ENCODE data around the gene PDCL3. TPM values are rescaled to one million over a fixed set of nuclear protein-coding genes. Genes with fewer than 3 reads are reported as not detected.

Gene PDCL3
- total RNA-seq, 2 donors from 2014 or later = 21.4 to 24.2 TPM

DNA sequence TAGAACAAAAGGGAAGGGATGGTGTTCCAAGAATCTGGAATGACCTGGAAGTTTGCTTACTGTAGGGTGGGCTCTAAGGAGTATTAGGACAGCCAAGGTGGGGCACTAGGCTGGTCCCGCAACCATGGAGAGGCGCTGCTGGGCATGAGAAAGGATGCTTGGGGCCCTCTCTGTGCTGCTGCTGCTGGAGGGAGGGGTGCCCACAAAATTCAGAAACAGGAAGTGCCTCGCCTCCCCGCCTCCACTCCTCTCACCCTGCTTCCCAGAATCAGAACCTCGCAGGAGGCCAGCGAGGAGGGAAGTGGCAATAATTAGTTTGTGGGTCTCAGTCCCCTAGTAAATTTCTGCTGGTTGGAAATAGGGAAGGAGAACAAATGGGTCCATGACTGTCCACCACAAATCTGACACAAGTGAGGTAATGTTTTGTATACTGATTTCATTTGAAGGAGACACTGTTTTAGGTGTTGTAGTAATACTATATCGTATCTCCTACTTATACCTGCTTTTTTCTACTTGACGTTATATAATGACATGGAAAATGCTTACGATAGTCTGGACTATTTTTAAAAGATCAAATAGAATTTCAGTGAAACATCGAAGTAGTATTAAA is 7.9 kb upstream of the PDCL3 start:
- intact Hi-C loops (cut with DNase I) = no loop called here
- DNase-seq (no peak), ATAC-seq (no peak)

GRCh38 chr2:100556746-100557145 is 6.0 kb upstream of the PDCL3 start:
- no peak for DNase-seq
- intact Hi-C loops (cut with DNase I) = no loop called here

GRCh38 chr2:100560216-100560830 is 2.5 kb upstream of the PDCL3 start:
- DNase-seq (no peak), ATAC-seq (no peak)
- intact Hi-C loops (cut with DNase I) = loop anchor here in 1 of 2 donors (5.0 kb wide), 1 partner anchor 133 kb away; no protein-coding TSS in a partner anchor

More at GRCh38 chr2:100556746-100557145, 6.0 kb upstream of the PDCL3 start:
- ATAC-seq = no peak

- intact Hi-C loops (cut with DNase I) = loop anchor here in 1 of 2 donors (5.0 kb wide), 1 partner anchor 134 kb away; no protein-coding TSS in a partner anchor
- DNase-seq = no peak
- ATAC-seq = no peak
Measured at GRCh38 chr2:100561191-100561590, 1.6 kb upstream of the PDCL3 start.

DNA sequence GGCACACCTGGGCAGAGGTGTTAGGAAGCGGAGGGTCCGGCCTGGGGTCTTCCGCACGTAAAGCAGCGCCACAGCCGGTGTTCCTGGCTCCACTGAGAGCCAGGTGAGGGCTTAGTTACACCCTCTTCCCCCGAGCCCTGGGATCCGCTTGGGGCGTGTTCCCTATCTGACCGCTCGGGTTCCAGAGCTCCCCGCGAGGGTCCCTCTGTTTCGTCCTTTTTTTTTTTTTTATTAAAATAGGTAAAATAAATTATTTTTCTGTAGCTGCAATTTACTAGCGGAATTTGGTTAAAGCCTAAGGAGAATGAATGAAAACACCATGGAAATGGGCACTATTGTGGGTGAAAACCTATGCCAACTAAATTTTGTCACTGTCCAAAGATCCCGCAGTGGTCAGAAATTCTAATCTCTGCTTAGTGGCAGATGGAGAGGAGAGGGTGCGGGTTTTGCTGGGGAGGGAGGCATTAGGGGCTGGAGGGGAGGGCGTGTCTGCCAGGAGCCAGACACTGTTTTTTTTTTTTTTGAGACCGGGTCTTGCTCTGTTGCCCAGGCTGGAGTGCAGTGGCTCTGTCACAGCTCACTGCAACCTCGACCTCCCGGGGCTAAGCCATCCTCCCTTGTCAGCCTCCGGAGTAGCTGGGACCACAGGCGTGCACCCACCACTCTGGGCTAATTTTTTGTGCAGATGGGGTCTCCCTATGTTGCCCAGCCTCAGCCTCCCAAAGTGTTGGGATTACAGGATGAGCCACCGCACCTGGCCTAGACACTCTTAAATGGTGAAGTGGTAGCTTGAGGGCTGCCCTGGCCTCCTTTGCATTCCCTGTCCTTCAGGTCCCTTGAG is 834 bp downstream of the PDCL3 start:
- peak in 1 of 2 donors; percentile 6 for ATAC-seq
- DNase-seq = no peak
- intact Hi-C loops (cut with DNase I) = loop anchor here in 1 of 2 donors (5.0 kb wide), 1 partner anchor 136 kb away; no protein-coding TSS in a partner anchor

DNA sequence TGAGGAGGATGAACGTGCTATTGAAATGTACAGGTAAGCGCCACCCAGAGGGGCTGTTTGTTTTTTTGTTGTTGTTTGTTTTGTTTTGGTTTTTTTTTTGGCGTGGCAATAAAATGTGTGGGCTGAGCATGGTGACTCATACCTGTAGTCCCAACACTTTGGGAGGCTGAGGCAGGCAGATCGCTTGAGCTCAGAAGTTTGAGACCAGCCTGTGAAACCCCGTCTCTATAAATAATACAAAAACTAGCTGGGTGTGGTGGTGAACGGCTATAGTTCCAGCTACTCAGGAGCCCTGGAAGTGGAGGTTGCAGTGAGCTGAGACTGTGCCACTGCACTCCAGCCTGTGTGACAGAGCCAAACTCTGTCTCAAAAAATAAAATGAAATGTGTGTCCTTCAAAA is 6.2 kb downstream of the PDCL3 start:
- intact Hi-C loops (cut with DNase I) = no loop called here
- no peak for ATAC-seq
- no peak for DNase-seq

- ATAC-seq (no peak), DNase-seq (no peak)
- intact Hi-C loops (cut with DNase I) = no loop called here
Measured at GRCh38 chr2:100571668-100572067, 8.9 kb downstream of the PDCL3 start.

GRCh38 chr2:100577777-100578176 is 15.0 kb downstream of the PDCL3 start:
- ATAC-seq (peak in 1 of 2 donors; percentile 47), DNase-seq (no peak)
- intact Hi-C loops (cut with DNase I) = no loop called here

DNA sequence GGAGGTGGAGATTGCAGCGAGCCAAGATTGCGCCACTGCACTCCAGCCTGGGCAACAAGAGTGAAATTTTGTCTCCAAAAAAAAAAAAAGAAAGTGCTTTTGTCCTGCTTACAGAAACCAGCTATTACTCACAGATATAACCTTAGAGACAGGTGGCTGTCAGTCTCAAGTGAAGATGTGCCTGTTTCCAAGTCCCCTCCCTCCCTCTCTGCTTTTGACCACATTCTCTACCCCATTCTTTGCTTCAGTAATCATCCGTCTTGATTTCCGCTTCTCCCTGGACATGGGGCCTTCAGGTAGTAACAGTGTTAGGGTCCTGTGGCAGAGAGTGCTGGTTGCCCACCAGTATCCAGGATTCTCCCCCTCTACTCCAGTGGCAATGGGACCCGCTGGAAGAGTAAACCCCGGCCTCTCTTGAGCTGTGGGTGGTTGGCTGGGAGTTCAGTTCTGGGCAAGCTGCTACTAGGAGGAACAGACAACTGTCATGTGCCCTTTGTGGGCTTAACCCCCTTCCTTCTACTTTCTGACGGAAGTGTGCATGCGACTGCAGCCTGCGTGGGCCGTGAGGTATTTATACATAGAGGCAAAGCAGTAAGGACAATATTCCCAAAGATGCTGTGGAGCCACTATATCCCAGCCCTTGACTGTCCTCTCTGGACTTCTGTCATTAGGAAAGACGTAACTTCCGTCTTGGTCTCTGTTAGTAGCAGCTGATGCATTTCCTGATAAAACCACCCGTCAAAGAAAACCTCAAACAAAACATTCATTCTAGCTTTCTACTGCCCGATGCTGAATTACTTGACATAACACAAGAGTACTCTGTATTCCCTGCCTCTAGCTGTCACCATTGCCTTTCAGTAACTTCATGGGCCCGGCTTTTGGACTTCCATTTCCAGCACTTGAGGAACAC is 17.8 kb downstream of the PDCL3 start:
- no peak for DNase-seq
- ATAC-seq = peak; percentile 55
- intact Hi-C loops (cut with DNase I) = no loop called here

GRCh38 chr2:100581277-100581612 is 18.5 kb downstream of the PDCL3 start:
- intact Hi-C loops (cut with DNase I) = no loop called here
- ATAC-seq (no peak), DNase-seq (no peak)

DNA sequence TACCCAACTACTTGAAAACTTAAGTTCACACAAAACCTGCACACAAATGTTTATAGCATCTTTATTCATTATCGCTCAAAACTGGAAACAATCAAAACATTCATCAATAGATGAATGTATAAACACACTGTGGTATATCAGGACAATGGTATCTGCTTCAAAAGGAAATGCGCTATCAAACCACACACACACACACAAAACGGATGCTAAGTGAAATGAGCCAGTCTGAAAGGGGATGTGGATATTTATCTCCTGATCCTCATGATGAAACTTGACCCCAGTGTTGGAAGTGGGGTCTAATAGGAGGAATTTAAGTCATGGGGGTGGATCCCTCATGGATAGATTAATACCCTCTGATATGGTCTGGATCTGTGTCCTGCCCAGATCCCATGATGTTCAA is 22.0 kb downstream of the PDCL3 start:
- ATAC-seq (no peak), DNase-seq (no peak)
- intact Hi-C loops (cut with DNase I) = no loop called here

DNA sequence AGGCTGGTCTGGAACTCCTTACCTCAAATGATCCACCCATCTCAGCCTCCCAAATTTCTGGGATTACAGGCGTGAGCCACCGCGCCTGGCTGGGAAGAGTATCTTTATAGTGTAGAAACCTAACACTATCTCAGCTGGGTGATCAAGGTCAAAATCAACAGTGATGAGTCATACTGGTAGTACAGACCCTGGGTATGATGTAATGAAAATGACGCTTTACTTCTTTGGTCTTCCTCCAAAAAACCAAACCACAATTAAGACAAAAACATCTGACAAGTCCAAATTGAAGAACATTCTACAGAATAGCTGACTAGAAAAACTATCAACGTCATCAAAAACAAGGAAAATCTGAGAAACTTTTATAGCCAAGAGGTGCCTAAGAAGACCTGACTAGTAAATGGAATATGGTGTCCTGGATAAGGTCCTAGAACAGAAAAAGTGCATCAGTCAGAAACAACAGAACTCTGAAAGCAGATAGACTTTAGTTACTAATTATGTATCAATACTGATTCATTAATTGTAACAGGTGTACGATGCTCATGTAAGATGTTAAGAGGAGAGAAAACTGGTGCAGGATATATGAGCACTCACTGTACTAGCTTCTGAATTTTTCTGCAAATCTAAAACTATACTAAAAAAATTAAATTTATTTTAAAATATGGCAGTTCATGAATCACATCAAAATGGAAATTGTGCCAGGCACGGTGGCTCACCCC is 25.4 kb downstream of the PDCL3 start:
- intact Hi-C loops (cut with DNase I) = no loop called here
- DNase-seq (no peak), ATAC-seq (peak in 1 of 2 donors; percentile 50)

DNA sequence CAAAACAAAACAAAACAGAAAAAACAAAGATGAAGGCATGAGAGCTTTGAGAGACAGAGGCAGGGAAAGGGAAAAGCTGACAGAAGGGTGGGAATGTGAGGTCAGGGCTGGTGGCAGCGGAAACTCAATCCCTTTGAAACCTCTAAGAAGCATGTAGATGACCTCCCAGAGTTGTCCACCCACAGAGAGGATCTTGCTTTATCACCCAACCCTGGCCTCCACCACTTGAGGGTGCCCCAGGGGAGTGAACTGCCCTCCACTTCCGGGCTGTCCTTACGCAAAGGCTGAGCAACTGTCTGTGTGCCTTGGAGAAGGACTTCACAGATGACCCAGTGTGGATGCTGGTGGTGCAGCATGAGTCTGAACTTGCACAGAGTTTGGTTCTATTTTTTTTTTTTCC is 26.7 kb downstream of the PDCL3 start:
- intact Hi-C loops (cut with DNase I) = no loop called here

DNA sequence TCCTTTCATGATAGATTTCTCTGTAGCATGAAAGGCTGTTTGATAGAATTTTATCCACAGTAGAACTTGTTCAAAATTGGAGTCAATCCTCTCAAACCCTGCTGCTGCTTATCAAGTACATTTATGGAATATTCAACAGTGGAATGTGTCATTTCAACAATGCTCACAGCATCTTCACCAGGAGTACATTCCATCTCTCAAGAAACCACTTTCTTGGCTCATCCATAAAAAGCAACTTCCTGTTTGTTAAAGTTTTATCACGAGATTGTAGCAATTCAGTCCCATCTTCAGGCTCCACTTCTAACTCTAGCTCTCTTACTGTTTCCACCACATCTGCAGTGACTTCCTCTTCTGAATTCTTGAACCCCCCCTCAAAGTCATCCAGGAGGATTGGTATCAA is 29.4 kb downstream of the PDCL3 start:
- DNase-seq = no peak
- intact Hi-C loops (cut with DNase I) = no loop called here
- no peak for ATAC-seq

More for the DNA sequence above, 26.7 kb downstream of the PDCL3 start:
- no peak for ATAC-seq
- DNase-seq = no peak

GRCh38 chr2:100596465-100596864 is 33.7 kb downstream of the PDCL3 start:
- no peak for ATAC-seq
- no peak for DNase-seq
- intact Hi-C loops (cut with DNase I) = no loop called here

- no peak for DNase-seq
- no peak for ATAC-seq
- intact Hi-C loops (cut with DNase I) = no loop called here
Measured at GRCh38 chr2:100599566-100599965, 36.8 kb downstream of the PDCL3 start.

DNA sequence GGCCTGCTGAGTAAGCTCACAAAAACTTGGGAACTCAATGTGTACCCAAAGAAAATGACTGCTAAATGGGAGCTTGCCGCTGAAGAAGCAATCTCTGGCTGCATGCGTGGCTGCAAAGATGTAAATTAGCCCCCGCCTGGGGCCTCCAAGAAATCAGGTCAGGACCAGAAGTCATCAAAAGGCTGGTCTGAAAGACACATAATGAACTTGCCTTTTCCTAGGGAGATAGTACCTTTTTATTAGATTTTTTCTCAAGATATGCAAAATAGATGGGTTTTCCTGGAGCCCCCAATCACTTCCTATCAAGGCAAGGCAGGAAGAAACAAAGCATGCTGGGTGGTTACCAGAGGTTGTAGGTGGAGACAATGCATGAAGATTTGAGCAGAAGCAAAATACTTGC is 38.9 kb downstream of the PDCL3 start:
- ATAC-seq = no peak
- no peak for DNase-seq
- intact Hi-C loops (cut with DNase I) = no loop called here

DNA sequence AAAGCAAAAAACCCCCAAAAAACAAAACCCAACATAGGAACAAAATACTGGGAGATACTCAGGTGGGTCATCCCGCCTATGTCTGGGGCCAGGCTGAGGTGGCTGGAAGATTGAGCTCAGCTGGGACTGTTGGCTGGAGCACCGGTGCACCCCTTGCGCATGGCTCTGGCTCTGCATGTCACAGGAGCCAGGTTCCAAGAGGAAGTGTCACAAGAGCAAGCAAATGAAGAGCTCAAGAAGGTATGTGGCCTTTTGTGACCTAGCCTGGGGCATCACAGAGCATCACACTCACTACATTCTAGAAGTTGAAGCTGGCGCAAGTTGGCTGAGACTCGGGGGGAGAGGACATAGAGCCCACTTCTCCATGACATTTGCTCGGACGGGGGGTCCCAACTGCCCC is 40.6 kb downstream of the PDCL3 start:
- peak in 1 of 2 donors; percentile 29 for ATAC-seq
- intact Hi-C loops (cut with DNase I) = no loop called here
- no peak for DNase-seq

All from left cardiac atrium (tissue), 4 donors.